Bronchial epithelial cell (primary cell): ENCODE results near the gene TBC1D22A. TPM values are rescaled to one million over a fixed set of nuclear protein-coding genes. Genes with fewer than 3 reads are reported as not detected.
A peak's percentile ranks its signal among the peaks of the same experiment; 100 is the strongest.

ENCODE experiments used
- DNase-seq: peaks from one replicate; pipeline ENCODE4 v3.0.0-alpha.2; 2010; ENCODE audit warnings: low read depth
- FAIRE-seq: peaks from 2 replicates; lab custom pipeline; 2011; peaks lifted over from hg19 to GRCh38; lab: Jason Lieb, UNC
- H3K27me3 ChIP-seq: 2 replicates; pipeline ENCODE4 v1.5.1; 2011; ENCODE audit warnings: low read length; ENCODE audit not compliant: control insufficient read depth, insufficient read depth
- H3K36me3 ChIP-seq: 2 replicates; pipeline ENCODE4 v1.5.1; 2011; ENCODE audit warnings: low read length; ENCODE audit not compliant: control insufficient read depth, insufficient read depth
- H3K4me3 ChIP-seq: 2 replicates; pipeline ENCODE4 v1.5.1; 2011; ENCODE audit warnings: mild to moderate bottlenecking, low read depth, low read length, control low read depth
- CTCF ChIP-seq: IDR thresholded peaks from 2 replicates; pipeline ENCODE4 v1.5.1; 2011; ENCODE audit warnings: mild to moderate bottlenecking, moderate library complexity, low read length, control low read depth, inconsistent platforms; ENCODE audit not compliant: insufficient read depth, severe bottlenecking
- total RNA-seq: library from RNA; depleted of rRNA; stranded (reverse); fragments of >200 nt; gene quantifications from 2 replicates; pipeline ENCODE4 v1.2.1, GENCODE V29; 2014

Gene TBC1D22A
- total RNA-seq, 1 donor from 2014 or later, result 10.0 TPM

- H3K36me3 ChIP-seq, result no peaks in the 10 kb centered on the region
- DNase-seq, result no peak
- peak; percentile 77 for FAIRE-seq
Observed at GRCh38 chr22:47213571-47214230, 451.3 kb downstream of the TBC1D22A start.

DNA sequence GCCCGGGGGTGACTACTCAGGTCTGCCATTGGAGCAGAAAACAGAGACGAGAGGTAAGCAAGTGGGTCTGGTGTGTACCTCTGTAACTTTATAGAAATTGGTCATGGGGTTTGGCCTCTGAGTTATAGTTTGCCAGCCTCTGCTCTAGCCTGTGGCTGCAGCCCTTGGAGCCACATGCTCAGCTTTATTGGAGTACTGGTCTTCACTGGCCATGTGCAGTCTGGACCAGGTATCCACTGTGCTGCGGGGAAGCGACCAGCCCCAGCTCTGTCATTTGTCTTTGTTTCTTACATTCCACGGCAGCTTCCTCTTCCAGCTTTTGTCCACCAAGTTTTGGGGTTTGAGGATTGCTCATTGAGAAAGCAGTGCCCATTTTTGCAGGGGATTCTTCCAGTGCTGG lies 453.4 kb downstream of the TBC1D22A start:
- H3K4me3 ChIP-seq, result no peak overlapping the region
- no peak for DNase-seq
- TF ChIP-seq CTCF, result no peak
- H3K36me3 ChIP-seq, result no peaks in the 10 kb centered on the region
- FAIRE-seq, result no peak
- H3K27me3 ChIP-seq, result no peaks in the 10 kb centered on the region

More at GRCh38 chr22:47213571-47214230, 451.3 kb downstream of the TBC1D22A start:
- Histone ChIP-seq H3K27me3 (no peaks in the 10 kb centered on the region), H3K4me3 (no peak overlapping the region)
- peak; percentile 34 for TF ChIP-seq CTCF

DNA sequence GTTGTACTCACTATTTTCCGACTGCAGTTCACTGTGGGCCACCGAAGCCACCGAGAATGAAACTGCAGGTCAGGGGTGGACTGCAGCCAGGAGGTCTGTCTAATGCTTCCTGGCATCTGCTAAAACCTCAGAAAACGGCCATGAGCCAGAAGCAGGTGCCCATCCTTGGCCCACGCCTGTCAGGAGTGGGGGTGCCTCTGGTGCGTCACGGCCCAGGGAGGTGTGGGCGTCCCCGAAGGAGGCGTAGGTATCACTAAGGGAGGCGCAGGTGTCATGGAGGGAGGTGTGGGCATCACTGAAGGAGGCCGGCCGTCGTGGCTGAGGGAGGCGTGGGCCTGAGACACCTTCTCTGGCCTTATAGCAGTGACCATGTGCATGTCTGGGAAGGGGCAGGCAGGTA lies 456.2 kb downstream of the TBC1D22A start:
- no peaks in the 10 kb centered on the region for H3K27me3 ChIP-seq
- DNase-seq (no peak), FAIRE-seq (no peak)
- H3K4me3 ChIP-seq, result no peak overlapping the region
- no peaks in the 10 kb centered on the region for H3K36me3 ChIP-seq
- TF ChIP-seq CTCF, result no peak

DNA sequence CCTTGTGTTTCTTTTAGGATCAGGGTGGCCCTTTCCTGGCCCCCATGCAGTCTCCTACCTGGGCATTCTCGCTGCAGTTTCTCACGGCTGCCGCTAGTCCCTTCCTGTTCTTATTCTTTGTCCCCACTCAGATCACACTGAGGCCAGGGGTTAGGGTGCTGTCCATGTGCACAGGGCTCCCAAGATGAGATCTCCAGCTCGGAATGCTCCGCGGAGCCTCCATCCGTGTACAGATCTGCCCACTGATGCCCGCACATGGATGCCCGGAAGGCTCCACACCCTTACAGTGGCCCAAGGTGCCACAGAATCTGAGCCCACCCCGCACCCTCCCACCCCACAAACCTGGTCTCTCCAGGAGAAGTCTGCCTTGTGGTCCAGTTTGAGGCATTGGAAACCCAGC lies 457.3 kb downstream of the TBC1D22A start:
- H3K4me3 ChIP-seq, result no peak overlapping the region
- DNase-seq, result no peak
- H3K36me3 ChIP-seq, result no peaks in the 10 kb centered on the region
- no peak for FAIRE-seq
- no peak for TF ChIP-seq CTCF
- H3K27me3 ChIP-seq, result no peaks in the 10 kb centered on the region

GRCh38 chr22:47220752-47221151 lies 458.3 kb downstream of the TBC1D22A start:
- H3K27me3 ChIP-seq, result no peaks in the 10 kb centered on the region

More at GRCh38 chr22:47220752-47221151, 458.3 kb downstream of the TBC1D22A start:
- H3K36me3 ChIP-seq, result no peaks in the 10 kb centered on the region
- TF ChIP-seq CTCF, result no peak
- H3K4me3 ChIP-seq, result no peak overlapping the region
- FAIRE-seq (peak; percentile 84), DNase-seq (no peak)
